Measurements from ENCODE around the gene OR4K1.
"Not testable (repeated sequence)": the region's sequence is repeated elsewhere in the genome, so short reads cannot be mapped to it uniquely, and the experiment has no call there.

OR4K1 gene

GRCh38 chr14:19930617-19931016 is at the start of gene OR4K1:
OR4K1 (plus strand) TSS chr14:19930917; CDS start chr14:19935667, 4,750 bp downstream.
- DNase-seq: no peak

GRCh38 chr14:19895282-19895681 is 35.4 kb upstream of the OR4K1 start:
- no peak for DNase-seq

- no peak for DNase-seq
These were observed 29.7 kb upstream of the OR4K1 start for GRCh38 chr14:19900999-19901398.

GRCh38 chr14:19902409-19902808 is 28.3 kb upstream of the OR4K1 start:
- DNase-seq: no peak

- DNase-seq: no peak
These were observed 24.1 kb upstream of the OR4K1 start for GRCh38 chr14:19906665-19907064.

GRCh38 chr14:19911114-19911513 is 19.6 kb upstream of the OR4K1 start:
- DNase-seq: no peak

GRCh38 chr14:19917243-19917642 is 13.5 kb upstream of the OR4K1 start:
- no peak for DNase-seq

GRCh38 chr14:19917955-19918518 is 12.7 kb upstream of the OR4K1 start:
- DNase-seq: no peak

- no peak for DNase-seq
These were observed 12.0 kb upstream of the OR4K1 start for GRCh38 chr14:19918553-19919264.

GRCh38 chr14:19920021-19920657 is 10.6 kb upstream of the OR4K1 start, which contains the start of gene OR4K5:
OR4K5 (plus strand) TSS chr14:19920607; CDS start chr14:19920607, 0 bp downstream.
- no peak for DNase-seq

- no peak for DNase-seq
These were observed 11.0 kb downstream of the OR4K1 start for GRCh38 chr14:19941668-19942067.

GRCh38 chr14:19947413-19948090 is 16.8 kb downstream of the OR4K1 start:
- DNase-seq: no peak

GRCh38 chr14:19949218-19949617 is 18.5 kb downstream of the OR4K1 start:
- DNase-seq: no peak

GRCh38 chr14:19969735-19970134 is 39.0 kb downstream of the OR4K1 start:
- DNase-seq: not testable (repeated sequence)

GRCh38 chr14:19974844-19975243 is 44.1 kb downstream of the OR4K1 start:
- no peak for DNase-seq

- DNase-seq: no peak
These were observed 44.6 kb downstream of the OR4K1 start, which contains the start of gene OR4K15 for GRCh38 chr14:19975291-19975690. OR4K15 (plus strand) TSS chr14:19975591; CDS start chr14:19975591, 0 bp downstream.

Measured in right hindlimb (tissue), 1 donor.